GM19025 (cell line): ENCODE results near the gene TRMT6.
A peak's percentile ranks its signal among the peaks of the same experiment; 100 is the strongest.

Experiments used
- ATAC-seq: cut with Tn5 transposase; IDR thresholded peaks from one replicate; pipeline ENCODE4 v1.9.1; 2021; ENCODE audit warnings: mild to moderate bottlenecking, low read depth, moderate library complexity; ENCODE audit not compliant: unreplicated experiment

The TRMT6 gene, protein sequence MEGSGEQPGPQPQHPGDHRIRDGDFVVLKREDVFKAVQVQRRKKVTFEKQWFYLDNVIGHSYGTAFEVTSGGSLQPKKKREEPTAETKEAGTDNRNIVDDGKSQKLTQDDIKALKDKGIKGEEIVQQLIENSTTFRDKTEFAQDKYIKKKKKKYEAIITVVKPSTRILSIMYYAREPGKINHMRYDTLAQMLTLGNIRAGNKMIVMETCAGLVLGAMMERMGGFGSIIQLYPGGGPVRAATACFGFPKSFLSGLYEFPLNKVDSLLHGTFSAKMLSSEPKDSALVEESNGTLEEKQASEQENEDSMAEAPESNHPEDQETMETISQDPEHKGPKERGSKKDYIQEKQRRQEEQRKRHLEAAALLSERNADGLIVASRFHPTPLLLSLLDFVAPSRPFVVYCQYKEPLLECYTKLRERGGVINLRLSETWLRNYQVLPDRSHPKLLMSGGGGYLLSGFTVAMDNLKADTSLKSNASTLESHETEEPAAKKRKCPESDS

DNA sequence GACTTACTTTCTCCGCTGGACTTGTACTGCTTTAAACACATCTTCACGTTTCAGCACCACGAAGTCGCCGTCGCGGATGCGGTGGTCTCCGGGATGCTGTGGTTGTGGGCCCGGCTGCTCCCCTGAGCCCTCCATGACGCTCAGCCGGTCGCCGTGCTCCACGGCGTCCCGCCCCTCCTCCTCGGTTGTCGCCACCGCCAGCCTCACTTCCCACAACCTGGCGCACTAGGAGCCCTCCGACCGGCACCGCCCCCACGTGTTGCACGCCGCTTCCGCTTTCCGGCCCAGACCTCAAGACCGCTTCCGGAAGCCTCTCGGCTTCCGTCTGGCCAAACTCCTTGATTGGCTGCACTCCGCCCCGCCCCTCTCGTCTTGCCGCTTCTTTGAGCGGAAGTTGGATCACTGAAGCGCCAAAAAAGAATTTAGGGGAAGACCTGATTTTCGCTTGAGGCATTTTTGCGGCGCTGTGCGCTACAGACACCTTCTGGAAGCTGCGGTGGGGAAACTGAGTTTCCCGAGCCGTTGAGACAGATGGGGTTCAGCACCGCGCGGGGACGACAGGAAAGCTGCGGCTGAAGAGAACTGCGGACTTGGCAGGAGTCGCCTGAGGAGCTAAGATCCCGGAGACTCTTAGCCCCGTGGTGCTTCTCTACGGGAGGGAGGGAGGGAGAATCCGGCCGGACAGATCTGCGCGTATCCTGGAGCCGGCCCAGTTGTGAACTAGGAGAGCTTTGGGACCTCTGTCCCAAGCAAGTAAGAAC lies at the start of gene TRMT6, which contains the start of gene MCM8:
TRMT6 (minus strand) TSS at position 263 of the 761 bp plus-strand sequence; CDS start at position 135, 128 bp downstream.
MCM8 (plus strand) TSS at position 382 of the 761 bp plus-strand sequence. CDS start 1,364 bp downstream, outside the sequence.
- peak; percentile 99 for ATAC-seq

DNA sequence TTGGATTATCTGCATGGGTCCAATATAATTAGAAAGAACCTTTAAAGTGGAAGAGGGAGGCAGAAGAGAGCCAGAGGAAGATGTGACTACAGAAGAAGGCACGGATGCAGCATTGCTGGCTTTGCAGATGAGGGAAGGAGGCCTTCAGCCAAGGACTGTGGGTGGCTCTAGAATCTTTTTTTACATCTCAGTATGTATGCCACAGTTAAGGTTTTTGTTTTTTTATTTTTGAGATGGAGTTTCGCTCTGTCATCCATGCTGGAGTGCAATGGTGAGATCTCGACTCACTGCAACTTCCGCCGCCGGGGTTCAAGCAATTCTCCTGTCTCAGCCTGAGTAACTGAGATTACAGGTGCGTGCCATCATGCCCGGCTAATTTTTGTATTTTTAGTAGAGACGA lies 49.5 kb upstream of the TRMT6 start:
- no peak for ATAC-seq

DNA sequence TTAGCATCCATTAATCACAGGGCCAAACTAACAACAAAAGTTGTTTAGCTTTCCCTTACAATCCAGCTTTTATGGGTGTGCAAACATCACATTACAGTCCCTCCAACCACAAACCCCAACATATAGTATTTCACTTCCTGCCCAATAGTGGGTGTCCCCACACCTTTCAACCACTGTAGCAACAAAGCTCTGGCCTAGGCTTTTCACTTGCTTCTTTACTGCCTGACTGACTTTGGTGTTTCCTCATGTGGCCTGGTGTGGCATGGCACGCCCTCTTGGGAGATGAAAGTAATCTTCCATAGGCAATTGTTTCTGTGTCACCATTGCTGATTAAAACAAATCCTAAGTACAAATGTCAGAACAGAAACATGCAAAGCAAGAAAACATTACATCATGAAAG lies 46.4 kb upstream of the TRMT6 start:
- ATAC-seq: peak; percentile 83

DNA sequence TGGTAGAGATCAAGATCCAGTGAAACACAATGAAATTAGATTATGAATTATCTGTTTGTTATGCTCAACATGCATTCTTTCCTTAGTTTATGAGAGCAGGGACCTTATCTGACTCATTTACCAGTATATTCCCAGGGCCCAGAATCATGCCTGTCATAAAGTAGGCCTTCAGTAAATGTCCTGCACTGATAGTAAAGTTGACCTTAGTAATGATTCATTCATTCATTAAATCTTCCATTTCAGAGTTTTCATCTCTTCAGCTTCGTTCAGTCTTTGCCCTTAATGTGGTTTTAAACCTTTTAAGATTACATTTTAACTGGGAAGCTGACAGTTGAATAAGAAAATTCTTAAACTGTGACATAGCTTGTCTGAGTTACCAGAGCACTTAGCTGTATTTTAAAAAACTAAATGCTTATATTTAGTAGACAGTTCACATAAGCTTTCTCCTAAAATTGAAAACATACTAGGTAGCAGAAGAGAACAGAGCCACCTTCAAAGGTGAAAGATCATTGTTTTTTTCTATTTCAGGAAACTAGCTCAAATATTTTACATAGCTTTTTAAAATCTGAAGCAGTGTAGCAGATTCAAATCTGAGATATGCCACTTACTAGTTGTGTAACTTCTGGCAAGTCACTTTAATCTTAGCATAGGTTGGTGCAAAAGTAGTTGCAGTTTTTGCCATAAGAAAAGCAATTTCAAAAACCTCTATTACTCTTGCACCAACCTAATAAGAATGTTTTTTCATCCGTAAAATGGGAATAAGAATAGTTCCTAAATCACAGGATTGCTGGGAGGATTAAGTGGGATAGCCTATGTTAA lies 41.5 kb upstream of the TRMT6 start:
- no peak for ATAC-seq

DNA sequence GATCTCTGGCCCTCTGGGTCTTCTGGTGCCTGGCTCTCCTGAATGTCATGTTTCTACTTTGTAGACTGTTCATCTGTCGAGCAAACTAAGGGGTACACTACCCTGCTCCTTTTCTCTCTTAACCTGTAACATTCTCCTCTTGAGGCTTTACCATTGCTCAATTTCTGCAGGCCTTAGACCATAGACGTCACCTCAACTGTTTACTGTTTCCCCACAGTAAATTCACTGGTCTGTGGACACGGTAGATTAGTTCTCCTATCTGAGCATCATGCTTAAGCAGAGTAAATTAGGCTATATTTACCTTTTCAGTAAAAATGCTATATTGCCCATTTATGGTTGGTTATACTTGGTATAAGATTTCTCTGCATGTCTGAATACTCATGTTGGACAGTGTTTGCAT lies 40.6 kb upstream of the TRMT6 start:
- ATAC-seq: no peak

DNA sequence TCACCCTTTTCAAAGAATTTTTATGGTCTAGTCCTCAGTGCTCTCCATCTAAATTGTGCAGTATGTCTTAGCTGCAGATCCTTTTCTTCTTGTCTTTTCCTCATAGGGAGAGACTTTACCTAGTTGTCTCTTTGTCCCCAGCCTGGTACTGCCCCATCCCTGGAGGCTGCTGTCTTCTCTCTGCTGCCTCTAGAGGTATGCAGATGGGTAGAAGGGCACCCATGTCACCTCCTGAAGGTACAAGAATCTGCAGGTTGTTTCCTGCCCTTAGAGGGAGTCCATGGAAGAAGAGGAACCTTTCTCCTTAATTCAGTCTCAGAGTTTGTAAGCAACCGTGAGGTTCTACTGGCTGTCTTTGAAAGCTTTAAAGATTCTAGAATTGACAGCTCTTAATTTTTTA lies 39.2 kb upstream of the TRMT6 start:
- no peak for ATAC-seq

DNA sequence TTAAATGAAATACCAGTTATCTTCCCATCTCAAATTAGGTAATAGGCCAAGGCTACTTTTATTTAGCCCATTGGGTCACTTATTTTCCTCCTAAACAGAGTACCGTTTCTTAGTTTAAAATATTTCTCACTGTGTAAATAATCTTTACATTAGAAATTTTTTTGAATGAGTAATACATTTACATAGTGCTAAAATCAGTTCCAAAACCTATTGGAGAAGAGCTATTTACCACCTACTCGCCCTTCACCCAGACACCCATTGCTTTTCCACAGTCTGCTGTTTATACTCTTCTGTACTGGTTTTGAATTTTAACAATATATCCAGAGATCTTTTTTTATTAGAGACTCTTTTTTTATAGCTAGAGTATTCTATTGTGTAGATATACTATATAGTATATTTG lies 37.0 kb upstream of the TRMT6 start:
- ATAC-seq: no peak

DNA sequence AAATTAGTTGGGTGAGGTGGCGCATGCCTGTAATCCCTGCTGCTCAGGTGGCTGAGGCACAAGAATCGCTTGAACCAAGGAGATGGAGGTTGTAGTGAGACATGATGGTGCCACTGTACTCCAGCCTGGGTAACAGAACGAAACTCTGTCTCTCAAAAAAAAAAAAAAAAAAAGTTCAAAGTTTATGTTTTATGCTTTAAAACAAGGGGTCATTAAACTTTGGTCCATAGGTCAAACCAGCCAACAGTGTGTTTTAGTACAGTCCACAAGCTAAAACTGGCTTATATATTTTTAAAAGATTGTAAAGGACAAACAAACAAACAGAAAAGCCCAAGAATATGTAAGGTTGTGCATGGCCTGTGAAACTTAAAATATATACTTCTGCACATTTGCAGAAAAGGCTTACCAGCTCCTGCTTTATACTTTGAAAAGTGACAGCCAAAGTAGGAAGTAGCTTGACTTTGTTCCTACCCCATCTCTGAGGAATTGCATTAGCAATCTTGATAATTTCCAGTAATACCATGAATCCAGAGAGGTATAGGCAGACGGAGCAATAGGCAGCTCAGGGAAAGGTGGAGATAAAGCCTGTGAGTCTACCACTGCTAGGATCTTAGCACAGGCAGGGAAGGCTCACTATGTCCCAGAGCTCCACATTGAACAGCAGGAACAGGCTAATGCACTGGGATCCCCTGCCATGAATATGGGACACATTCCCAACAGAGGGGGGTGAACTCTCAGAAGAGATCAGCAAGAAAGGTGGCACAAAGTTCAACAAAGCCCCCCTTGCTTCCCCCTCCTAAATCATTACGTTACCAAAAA lies 30.6 kb upstream of the TRMT6 start:
- ATAC-seq: no peak

DNA sequence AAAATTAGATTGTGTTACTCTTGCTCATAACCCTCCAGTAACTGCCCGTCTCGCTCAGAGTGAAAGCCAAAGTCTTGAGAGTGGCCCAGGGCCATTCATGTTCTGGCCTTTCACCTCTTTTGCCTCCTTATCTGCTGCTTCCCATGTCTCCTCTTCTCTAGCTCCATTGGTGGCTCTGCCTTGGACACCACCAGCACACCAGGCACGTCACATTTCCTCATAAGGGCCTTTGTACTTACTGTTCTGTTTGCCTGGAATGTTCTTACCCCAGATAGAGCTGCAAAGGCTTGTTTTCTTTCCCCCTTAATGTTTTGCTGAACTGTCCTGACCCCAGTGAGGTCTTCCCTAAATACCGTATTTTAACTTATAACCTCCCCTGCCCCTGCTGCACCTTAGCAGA lies 29.5 kb upstream of the TRMT6 start:
- no peak for ATAC-seq

DNA sequence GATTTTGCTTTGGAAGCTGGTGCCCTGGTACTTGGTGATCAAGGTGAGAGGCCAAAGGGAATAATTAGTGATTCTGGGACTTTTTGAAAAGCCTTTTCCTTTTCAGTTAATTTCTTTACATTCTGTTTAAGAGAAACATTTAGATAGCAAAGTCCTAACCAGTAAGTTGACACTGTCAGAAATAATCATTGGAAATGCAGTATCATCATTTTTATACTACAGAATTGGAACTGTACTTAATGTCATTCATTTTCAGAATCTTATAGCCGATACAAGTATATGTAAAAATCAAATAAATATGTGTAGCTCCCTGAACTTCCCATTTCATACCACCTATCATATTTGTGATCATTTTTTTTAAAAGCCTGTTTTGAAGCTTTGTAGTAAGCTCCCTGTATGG lies 27.6 kb upstream of the TRMT6 start:
- no peak for ATAC-seq

DNA sequence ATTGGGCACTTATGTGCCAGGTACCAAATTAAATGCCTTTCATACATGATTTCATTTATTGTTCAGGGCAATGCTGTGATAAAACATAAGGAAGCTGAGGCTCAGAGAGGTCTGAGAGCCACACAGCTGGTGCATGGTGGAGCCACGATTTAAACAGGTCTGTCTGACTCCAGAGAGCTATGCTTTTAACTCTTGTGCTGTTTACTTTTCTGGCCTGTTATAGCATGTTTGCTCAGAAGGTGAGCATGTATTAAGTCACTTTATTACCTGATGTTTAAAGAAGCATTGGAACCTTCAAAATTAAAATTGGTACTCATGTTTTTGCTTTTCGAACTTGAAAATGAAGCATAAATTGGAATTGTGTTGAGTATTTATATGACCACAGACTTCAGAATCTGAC lies 26.9 kb upstream of the TRMT6 start:
- ATAC-seq: no peak

DNA sequence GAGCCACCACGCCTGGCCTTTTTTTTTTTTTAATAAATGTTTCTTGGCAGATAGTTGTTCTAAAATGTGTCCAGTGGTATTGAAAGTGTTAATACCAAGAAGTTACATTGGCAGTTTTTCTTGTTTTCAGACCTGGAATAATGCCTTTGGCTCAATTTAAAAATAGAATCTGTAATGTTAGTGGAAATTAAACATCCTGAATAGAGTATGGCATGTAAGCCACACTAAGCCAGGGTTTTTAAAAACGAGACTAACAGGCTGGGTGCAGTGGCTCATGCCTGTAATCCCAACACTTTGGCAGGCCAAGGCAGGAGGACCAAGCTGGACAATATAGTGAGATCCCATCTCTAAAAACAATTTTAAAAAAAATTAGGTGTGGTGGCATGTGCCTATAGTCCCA lies 25.4 kb upstream of the TRMT6 start:
- no peak for ATAC-seq

DNA sequence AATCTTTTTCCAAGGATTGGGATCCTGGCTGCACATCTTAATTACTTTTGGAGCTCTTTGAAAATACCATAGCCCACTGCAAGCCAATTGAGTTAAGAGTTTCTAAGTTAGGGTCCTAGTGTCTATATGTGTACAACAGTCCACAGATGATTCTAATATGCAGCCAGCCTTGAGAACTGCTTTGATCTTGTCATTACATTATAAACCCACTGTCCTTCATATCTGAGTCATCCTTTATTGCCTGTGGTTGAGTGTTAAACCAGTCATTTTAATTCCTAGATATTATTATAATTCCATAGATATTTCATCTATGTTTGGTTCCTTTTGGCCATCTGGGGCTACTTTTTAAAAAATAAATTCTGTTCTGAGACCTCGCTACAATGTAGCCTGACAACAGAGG lies 24.2 kb upstream of the TRMT6 start:
- ATAC-seq: no peak

DNA sequence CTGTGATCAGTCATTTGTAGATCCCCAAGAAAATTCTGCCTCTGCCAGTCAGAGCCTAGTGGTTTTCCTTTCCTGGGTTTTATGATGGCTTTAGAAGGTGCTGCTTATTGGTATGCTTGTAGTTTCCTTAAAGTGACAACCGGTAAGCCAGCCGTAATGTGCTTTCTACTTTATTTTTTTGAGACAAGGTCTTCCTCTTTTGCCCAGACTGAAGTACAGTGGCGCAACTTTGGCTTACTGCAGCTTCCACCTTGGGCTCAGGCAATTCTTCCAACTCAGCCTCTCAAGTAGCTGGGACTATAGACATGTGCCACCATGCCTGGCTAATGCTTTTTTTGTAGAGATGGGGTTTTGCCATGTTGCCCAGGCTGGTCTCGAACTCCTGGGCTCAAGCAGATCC lies 23.6 kb upstream of the TRMT6 start:
- no peak for ATAC-seq

DNA sequence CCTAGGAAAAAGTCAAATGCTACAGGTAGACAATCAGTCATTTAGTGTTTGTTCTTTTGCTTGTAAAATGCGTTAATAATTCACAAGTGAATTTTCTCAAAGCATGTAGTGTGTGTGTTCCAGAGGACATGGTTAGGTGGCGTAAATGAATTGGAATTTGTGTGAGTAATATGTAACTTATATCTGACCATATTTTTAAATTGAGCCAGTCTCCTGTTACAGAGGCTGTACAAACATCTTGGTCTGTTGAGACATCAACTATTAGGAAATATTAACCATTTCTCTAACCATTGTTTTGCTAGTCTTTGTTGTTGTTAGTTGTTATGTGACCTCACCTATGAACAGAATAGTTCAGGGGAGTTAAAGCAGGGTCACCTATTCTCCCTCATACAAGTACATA lies 22.8 kb upstream of the TRMT6 start:
- ATAC-seq: no peak

DNA sequence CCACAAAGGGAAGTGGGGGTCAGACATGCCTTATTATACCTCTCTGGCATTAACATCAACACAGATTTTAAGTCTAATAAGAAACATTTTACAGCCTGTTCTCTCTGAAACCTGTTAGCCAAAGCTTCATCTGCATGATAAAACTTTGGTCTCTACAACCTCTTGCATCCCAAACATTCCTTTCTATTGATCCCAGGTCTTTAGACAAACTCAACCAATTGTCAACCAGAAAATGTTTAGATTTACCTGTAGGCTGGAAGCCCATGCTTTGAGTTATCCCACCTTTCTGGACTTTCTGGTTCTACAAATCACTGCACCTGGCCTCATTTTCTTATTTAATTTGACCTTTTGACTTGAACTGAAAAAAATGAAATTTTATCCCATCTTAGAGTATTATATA lies 20.9 kb upstream of the TRMT6 start:
- ATAC-seq: no peak

DNA sequence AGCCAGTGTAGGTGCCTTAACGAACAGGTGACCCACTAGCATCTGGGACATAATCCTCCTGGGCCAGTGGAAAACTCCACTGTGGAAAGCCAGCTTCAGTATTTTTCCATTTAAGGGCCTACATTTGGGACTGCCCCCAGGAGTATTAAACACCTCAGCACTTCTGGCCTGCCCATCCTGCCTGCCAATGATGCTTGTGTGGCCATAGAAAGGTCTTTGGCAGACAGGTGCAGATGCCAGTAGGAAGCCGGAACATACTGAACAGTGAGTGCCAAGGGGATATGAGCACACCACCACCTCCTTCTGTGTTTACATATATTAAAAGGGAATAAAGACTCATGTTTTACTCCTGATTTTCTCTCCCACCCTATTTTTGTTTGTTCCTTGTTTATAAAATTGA lies 20.0 kb upstream of the TRMT6 start:
- ATAC-seq: no peak

DNA sequence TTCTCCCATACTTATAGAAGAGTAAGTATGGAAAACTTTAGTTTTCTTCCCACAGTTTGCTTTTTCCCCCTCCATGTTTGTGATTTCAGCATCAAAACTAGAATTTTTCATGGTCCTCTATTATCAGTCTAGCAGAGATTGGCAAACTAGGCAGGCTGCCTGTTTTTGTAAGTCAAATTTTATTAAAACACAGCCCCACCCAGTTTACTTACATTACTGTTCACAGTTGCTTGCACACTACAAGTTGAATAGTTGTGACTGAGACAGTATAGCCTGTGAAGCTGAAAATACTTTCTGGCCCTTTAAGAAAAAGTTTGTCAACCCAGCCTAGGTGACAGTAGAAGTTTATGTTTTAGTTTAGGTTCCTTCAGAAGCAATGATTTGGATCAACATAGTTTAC lies 19.6 kb upstream of the TRMT6 start:
- ATAC-seq: no peak

DNA sequence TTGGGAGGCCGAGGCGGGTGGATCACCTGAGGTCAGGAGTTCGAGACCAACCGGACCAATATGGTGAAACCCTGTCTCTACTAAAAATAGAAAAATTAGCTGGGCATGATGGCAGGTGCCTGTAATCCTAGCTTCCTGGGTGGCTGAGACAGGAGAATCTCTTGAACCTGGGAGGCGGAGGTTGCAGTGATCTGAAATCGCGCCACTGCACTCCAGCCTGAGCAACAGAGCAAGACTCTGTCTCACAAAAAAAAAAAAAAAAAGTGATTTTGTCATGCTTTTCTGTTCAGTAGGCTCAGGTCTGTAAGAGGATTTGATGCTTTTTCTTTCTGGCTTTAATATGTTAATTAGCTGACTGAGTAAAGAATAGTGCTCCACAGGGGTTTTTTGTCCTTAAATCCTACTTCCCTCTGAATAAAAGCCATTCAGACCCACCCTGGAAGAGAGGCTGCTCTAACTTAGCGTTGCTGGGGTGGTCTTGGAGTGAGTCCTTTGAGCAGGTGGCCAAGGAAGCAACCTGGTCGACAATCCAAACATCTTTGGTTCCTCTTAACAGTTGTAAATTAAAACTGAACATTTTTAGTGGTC lies 19.1 kb upstream of the TRMT6 start:
- ATAC-seq: no peak

DNA sequence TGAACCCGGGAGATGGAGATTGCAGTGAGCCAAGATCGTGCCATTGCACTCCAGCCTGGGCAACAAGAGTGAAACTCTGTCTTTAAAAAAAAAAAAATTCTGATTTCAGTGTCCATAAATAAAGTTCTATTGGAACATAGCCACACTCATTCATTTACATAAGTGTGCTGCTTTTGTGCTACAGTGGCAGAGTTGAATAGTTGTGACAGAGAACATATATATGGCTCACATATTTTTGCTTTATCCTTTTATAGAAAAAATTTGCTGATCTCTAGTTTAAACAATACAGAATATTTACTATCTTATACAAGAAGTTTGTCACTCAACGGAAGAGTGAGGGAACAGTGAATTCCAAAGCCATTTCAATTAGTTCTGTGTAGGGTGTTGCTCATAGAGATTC lies 18.1 kb upstream of the TRMT6 start:
- ATAC-seq: no peak
